IPS-18c (cell line): ENCODE measurements around the gene EFCAB12.

Experiments used
- H3K4me3 ChIP-seq: 2 replicates; pipeline ENCODE4 v1.7.0; 2013; ENCODE audit warnings: low read depth, mild to moderate bottlenecking, low read length, moderate library complexity; ENCODE audit not compliant: insufficient read depth
- H3K9me3 ChIP-seq: one replicate; pipeline ENCODE4 v1.6.1; 2013; ENCODE audit warnings: mild to moderate bottlenecking, low read length, moderate library complexity; ENCODE audit not compliant: control insufficient read depth, insufficient read depth

The EFCAB12 gene

GRCh38 chr3:129428376-129429079, at the start of gene EFCAB12:
Gene EFCAB12 (minus strand): TSS chr3:129428636. CDS start chr3:129428488, 148 bp downstream.
- Histone ChIP-seq H3K9me3 (no peaks in the 10 kb centered on the region), H3K4me3 (peak within 1 kb of the TSS; percentile 71)

- no peak overlapping the region for H3K4me3 ChIP-seq
- no peaks in the 10 kb centered on the region for H3K9me3 ChIP-seq
Observed at GRCh38 chr3:129476586-129476985, 48.1 kb upstream of the EFCAB12 start.

DNA sequence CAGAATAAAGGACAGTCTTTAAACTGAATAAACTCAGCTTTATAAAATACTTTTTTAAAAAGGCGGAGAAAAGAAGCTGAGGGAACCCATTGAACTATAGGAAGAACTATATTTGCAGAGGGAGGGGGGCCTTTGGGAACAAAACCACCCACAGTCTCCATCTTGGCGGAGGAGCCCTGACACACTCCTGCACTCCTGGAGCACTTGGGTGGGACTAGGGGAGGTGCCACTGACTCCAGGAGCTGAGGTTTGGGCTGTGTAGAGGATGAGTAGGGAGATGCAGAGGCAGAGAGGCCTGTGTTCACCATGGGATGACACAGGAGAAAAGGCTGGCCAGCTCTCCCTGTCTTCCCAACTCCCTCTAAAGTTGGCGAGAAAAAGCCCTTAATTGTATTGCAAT, 47.4 kb upstream of the EFCAB12 start:
- H3K4me3 ChIP-seq: no peak overlapping the region

DNA sequence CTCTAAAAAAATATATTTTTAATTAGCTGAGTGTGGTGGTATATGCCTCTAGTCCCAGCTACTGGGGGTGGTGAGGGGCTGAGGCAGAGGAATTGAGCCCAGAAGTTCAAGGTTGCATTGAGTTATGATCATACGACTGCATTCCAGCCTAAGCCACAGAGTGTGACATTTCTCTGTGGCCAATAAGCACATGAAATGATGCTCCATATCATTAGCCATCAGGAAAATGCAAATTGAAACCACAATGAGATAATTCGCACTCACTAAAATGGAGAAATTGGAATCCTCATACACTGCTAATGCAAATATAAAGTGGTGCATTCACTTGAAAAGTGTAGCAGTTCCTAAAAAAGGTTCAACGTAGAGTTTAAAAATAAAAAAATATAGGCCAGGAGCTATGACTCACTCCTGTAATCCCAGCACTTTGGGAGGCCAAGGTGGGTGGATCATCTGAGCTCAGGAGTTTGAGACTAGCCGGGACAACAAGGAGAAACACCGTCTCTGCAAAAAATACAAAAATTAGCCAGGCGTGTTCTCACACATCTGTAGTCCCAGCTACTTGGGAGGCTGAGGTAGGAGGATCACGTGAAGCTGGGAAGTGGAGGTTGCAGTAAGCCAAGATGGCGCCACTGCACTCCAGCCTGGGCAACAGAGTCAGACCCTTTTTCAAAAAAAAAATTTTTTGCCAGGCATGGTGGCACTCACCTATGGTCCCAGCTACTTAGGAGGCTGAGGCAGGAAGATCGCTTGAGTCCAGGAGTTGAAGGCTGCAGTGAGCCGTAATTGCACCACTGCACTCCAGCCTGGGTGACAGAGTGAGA, 46.8 kb upstream of the EFCAB12 start:
- Histone ChIP-seq H3K9me3 (no peaks in the 10 kb centered on the region), H3K4me3 (no peak overlapping the region)

More for the DNA sequence above, 47.4 kb upstream of the EFCAB12 start:
- H3K9me3 ChIP-seq: no peaks in the 10 kb centered on the region

DNA sequence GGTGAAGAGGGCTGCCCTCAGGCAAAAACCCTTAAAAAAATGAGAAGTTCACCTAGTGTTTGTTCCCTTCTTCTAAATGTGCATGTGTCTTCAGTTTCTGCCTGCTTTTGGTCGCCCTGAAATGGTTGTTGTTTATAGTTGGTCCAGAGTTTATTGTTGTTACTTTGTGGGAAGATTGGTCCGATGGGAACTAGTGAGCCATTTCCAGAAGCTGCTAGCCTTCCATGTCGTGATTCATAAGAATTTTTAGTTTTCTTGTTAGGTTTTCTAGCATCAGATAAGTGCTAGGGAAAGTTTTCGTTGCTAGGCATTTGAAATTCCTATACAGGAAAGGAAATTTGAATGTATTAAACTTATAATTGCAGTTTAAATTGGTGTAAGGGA, 45.3 kb upstream of the EFCAB12 start:
- Histone ChIP-seq H3K4me3 (no peak overlapping the region), H3K9me3 (no peaks in the 10 kb centered on the region)

DNA sequence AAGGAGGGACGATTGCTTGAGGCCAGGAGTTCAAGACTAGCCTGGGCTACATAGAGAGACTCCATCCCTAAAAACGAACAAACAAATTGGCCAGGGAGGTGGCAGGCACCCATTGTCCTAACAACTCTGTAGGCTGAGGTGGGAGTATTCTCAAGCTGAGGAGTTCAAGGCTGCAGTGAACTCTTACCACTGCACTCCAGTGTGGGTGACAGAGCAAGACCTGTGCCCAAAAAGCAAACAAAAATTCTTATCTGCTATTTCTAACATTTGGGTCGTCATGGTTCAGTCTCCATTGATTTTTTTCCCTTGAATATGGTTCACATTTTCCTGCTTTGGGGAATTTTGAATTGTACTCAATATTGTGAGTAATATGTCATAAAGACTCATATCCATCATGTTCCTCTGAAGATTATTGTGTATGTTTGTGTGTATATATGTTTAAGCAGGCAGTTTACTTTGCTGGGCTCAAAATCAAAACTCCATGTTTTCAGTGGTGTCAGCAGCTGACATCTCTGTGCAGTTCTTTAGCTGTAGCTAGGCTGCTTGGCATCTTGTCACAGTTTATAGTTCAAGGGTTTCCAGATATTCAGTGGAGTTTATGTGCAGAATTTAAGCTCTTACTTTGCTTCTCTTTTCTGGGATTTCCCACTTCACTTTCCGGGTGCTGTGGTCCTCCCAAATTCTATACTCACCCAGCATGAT, 44.8 kb upstream of the EFCAB12 start:
- H3K9me3 ChIP-seq: no peaks in the 10 kb centered on the region
- H3K4me3 ChIP-seq: no peak overlapping the region

GRCh38 chr3:129470861-129471260, 42.4 kb upstream of the EFCAB12 start:
- H3K9me3 ChIP-seq: no peaks in the 10 kb centered on the region

GRCh38 chr3:129469026-129469425, 40.6 kb upstream of the EFCAB12 start:
- Histone ChIP-seq H3K9me3 (no peaks in the 10 kb centered on the region), H3K4me3 (no peak overlapping the region)

More at GRCh38 chr3:129470861-129471260, 42.4 kb upstream of the EFCAB12 start:
- no peak overlapping the region for H3K4me3 ChIP-seq

DNA sequence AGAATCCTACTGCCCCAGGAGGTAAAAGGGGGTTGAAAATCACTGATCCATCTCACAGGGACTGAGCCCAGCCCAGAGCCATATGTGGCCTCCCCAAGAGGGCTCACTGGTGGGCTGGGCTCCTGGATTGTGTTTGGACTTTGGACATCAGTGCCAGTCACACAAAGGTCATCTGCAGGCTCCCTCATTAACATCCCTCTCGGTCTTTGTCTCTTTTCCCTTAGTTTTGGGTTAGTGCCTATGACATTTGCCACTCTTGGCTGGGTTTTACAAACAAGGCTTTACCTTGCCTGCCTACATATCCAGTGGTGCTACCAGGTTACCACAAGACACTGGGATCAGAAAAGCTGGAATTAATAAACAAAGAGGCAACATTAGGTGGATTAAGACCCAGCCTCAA, 39.5 kb upstream of the EFCAB12 start:
- Histone ChIP-seq H3K9me3 (no peaks in the 10 kb centered on the region), H3K4me3 (no peak overlapping the region)

- Histone ChIP-seq H3K4me3 (no peak overlapping the region), H3K9me3 (no peaks in the 10 kb centered on the region)
Observed at GRCh38 chr3:129463716-129464115, 35.3 kb upstream of the EFCAB12 start.

- Histone ChIP-seq H3K9me3 (no peaks in the 10 kb centered on the region), H3K4me3 (no peak overlapping the region)
Observed at GRCh38 chr3:129463094-129463493, 34.7 kb upstream of the EFCAB12 start.

DNA sequence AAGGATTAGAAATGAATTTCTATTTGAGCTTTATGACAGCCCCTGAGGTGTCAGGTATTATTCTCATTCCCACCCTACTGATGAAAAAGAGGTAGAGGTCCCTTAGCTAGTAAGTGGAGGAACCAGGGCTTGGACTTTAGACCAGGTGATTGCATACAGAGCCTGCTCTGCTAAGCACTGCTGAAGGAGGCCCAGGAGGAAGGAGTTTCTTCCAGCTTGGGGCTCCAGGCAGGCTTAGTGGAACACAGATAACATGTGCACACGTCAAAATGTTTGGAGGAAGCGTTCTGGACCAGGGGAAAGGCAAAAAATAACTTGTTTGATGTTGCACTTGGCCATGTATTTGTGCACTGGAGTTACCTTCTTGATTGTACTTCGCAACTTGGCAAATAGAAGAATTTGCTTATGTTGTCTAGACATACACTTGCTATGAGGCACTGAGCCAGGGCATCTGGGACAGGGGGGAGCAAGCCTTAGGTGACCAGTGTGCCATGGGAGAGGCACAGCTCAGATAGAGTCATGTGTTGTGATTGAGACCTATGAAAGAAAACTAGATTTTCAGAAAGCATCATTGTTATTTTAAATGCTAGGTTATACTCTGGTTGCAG, 34.0 kb upstream of the EFCAB12 start:
- no peaks in the 10 kb centered on the region for H3K9me3 ChIP-seq
- H3K4me3 ChIP-seq: no peak overlapping the region

DNA sequence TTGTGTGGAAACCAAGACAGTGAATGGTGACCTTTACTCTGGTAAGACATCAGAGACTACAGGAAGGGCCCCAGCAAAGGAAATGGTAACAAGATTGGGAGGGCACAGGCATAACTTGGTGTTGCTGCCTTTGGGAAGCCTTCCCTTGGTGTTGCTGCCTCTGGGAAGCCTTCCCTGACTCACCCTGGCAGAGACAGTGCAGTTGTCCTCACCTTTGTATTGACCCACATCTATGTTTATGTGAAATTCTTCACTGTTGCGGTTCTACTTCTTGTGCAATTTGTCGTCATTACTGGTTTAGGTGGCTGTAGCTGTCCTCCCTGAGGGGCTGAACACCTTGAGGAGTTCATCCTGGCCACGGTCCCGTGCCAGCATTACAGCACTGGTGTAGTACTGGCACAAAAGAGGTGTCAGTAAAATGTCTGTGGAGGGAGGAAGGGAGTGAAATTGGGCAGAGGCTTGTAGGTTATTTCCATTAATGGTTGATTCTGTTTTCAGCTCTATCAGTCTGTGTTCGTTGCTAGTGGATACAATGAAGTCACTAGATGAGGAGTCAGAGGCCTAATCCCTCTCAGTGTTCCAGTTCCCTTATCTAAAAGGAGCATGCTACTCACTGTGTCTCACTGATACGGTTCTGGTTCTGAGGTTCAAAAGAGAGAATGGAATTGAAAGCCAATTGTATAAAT, 33.2 kb upstream of the EFCAB12 start:
- H3K4me3 ChIP-seq: no peak overlapping the region

GRCh38 chr3:129461022-129461421, 32.6 kb upstream of the EFCAB12 start:
- H3K9me3 ChIP-seq: no peaks in the 10 kb centered on the region
- no peak overlapping the region for H3K4me3 ChIP-seq

More for the DNA sequence above, 33.2 kb upstream of the EFCAB12 start:
- H3K9me3 ChIP-seq: no peaks in the 10 kb centered on the region

- no peak overlapping the region for H3K4me3 ChIP-seq
- H3K9me3 ChIP-seq: no peaks in the 10 kb centered on the region
Observed at GRCh38 chr3:129460572-129460971, 32.1 kb upstream of the EFCAB12 start.

GRCh38 chr3:129460155-129460554, 31.7 kb upstream of the EFCAB12 start:
- Histone ChIP-seq H3K9me3 (no peaks in the 10 kb centered on the region), H3K4me3 (no peak overlapping the region)

DNA sequence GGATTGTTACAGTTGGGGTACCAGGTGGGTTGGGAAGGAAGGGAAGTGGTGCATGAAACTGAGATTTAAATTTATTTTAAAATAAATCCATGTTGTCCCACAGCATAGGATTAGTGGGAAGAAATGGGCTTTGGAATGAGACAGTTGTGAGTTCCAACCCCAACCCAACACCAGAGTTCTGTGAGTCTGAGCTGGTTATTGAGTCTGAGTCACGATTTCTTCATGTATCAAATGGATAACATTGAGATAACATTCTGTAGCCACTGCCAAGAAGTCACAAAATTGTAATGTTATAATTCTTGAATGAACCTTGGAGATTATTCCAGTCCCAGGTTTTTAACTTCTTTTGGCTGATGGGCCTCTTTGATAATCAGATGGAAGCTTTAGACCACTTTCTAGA, 25.3 kb upstream of the EFCAB12 start:
- peaks cover 2% of the 10 kb centered on the region for H3K9me3 ChIP-seq
- H3K4me3 ChIP-seq: no peak overlapping the region
